Ovary (tissue), 9 donors: ENCODE measurements around the gene NIPSNAP2. TPM values are rescaled to one million over a fixed set of nuclear protein-coding genes. Genes with fewer than 3 reads are reported as not detected.

Experiments used
- DNase-seq, 5 donors: peaks; one replicate each; pipeline ENCODE4 v3.0.0-alpha.2; 2019 to 2020
- H3K27ac ChIP-seq, 2 donors: fragments of 200-600 bp; one replicate each; pipeline versions ENCODE4 v1.5.1 to v1.8.0; 2019 to 2022
- H3K27me3 ChIP-seq: fragments of 200-600 bp; one replicate; pipeline ENCODE4 v1.8.0; 2022
- H3K36me3 ChIP-seq: fragments of 200-600 bp; sonication (generic); one replicate; pipeline ENCODE4 v1.5.1; 2019
- H3K4me1 ChIP-seq: one replicate; pipeline ENCODE4 v1.8.1; 2013; ENCODE audit warnings: mild to moderate bottlenecking, moderate library complexity; ENCODE audit not compliant: insufficient read depth
- H3K4me3 ChIP-seq: fragments of 200-600 bp; sonication (generic); one replicate; pipeline ENCODE4 v1.5.1; 2017
- H3K9me3 ChIP-seq, 2 donors: fragments of 200-600 bp in 1 of 2; sonication (generic) in 1 of 2; one replicate each; pipeline versions ENCODE4 v1.5.1 to v1.8.1; 2013 to 2019; ENCODE audit warnings: mild to moderate bottlenecking in 1 of 2, moderate library complexity in 1 of 2
- EP300 ChIP-seq: sonication (generic); formaldehyde crosslinking; IDR thresholded peaks from one replicate; pipeline ENCODE4 v1.6.1; 2017; ENCODE audit warnings: antibody characterized with exemption
- POLR2A ChIP-seq: fragments of 450-650 bp; IDR thresholded peaks from one replicate; pipeline ENCODE4 v1.6.1; 2017; ENCODE audit warnings: antibody characterized with exemption, mild to moderate bottlenecking, moderate library complexity
- WGBS, 3 donors: extraction: QIAGEN DNeasy Blood & Tissue Kit in 1 of 3; methylation state at CpG; one replicate each; pipeline versions ENCODE4 v1.1.5 to v1.1.7; 2013 to 2017; 5-methylcytosine and 5-hydroxymethylcytosine counted together
- intact Hi-C, 4 donors: fragments of 100-400 bp; cut with DNase I; formaldehyde crosslinking; loops; one replicate each; pipeline versions ENCODE4 v1.11.0 to v1.15.1; 2022 to 2023
- polyA plus RNA-seq, 2 donors: library from polyadenylated mRNA; stranded (reverse); fragments of 200-250 nt in 1 of 2; fragments of 350-450 nt in 1 of 2; fragmentation: Illumina TruSeq in 1 of 2; extraction: RNeasy Lipid Tissue Mini Kit (QIAGEN cat#74804) in 1 of 2; gene quantifications; one replicate each; pipeline ENCODE4 v1.2.3, GENCODE V29; 2013 to 2014
- total RNA-seq, 7 donors: library from RNA; depleted of rRNA in 2 of 7; stranded (reverse); fragments of >200 nt in 2 of 7; fragmentation: NEBNext Ultra II Directional in 3 of 7; extraction: Animal tissue kit (Norgen Biotek cat#: 25700) in 3 of 7; gene quantifications; one replicate each; pipeline versions ENCODE4 v1.1.0 to v1.2.4, GENCODE V29; 2016 to 2023
- TF ChIP-seq, protein P1 (sequence below), 3 donors: fragments of 450-650 bp in 2 of 3; fragments of 200-600 bp in 1 of 3; IDR thresholded peaks; one replicate each; pipeline versions ENCODE4 v1.5.1 to v1.8.0; 2016 to 2022; ENCODE audit warnings: antibody characterized with exemption in 3 of 3, mild to moderate bottlenecking in 1 of 3
- donor health status: DM: no; HTN: no; CAD: no; lungs with moderate emphysema.
- donor health status: DM: no; HTN: no; CAD: no.
- donor health status: Bipolar disorder and iron deficiency.
- donor health status: DM: yes; HTN: yes; CAD: no.
- donor health status: DM: no; HTN: no; CAD: no.
- donor health status: DM: yes; HTN: yes; CAD: no.

Gene NIPSNAP2
- total and polyA plus RNA-seq, 9 donors, result 41.0 to 78.5 (median 56.9) TPM

GRCh38 chr7:56019501-56019900 is 55.1 kb downstream of the NIPSNAP2 start:
- H3K4me1 ChIP-seq, result no peaks in the 10 kb centered on the region
- no peak for TF ChIP-seq EP300
- TF ChIP-seq, protein P1, sequence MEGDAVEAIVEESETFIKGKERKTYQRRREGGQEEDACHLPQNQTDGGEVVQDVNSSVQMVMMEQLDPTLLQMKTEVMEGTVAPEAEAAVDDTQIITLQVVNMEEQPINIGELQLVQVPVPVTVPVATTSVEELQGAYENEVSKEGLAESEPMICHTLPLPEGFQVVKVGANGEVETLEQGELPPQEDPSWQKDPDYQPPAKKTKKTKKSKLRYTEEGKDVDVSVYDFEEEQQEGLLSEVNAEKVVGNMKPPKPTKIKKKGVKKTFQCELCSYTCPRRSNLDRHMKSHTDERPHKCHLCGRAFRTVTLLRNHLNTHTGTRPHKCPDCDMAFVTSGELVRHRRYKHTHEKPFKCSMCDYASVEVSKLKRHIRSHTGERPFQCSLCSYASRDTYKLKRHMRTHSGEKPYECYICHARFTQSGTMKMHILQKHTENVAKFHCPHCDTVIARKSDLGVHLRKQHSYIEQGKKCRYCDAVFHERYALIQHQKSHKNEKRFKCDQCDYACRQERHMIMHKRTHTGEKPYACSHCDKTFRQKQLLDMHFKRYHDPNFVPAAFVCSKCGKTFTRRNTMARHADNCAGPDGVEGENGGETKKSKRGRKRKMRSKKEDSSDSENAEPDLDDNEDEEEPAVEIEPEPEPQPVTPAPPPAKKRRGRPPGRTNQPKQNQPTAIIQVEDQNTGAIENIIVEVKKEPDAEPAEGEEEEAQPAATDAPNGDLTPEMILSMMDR (IDR thresholded peaks at IDR 0.05), result no peak
- no peak for TF ChIP-seq POLR2A
- intact Hi-C loops, result no loop called here
- peak in 1 of 5 donors; percentile 19 for DNase-seq
- H3K9me3 ChIP-seq, result no peaks in the 10 kb centered on the region
- H3K27me3 ChIP-seq, result no peaks in the 10 kb centered on the region
- WGBS, 3 donors, result 72 to 75% (median 74%) methylated on average over 9 of the region's 9 CpGs
- no peak overlapping the region for H3K27ac ChIP-seq
- no peaks in the 10 kb centered on the region for H3K36me3 ChIP-seq
- H3K4me3 ChIP-seq, result no peak overlapping the region

- no peaks in the 10 kb centered on the region for H3K27me3 ChIP-seq
- H3K9me3 ChIP-seq, result no peaks in the 10 kb centered on the region
- no peak overlapping the region for H3K4me3 ChIP-seq
- TF ChIP-seq POLR2A, result no peak
- TF ChIP-seq EP300, result no peak
- TF ChIP-seq, protein P1 (IDR thresholded peaks at IDR 0.05), result no peak
- no peak for DNase-seq
- no peaks in the 10 kb centered on the region for H3K36me3 ChIP-seq
- intact Hi-C loops, result no loop called here
- H3K27ac ChIP-seq, result no peak overlapping the region
- no peaks in the 10 kb centered on the region for H3K4me1 ChIP-seq
Observed at GRCh38 chr7:56023500-56023899, 59.1 kb downstream of the NIPSNAP2 start.

DNA sequence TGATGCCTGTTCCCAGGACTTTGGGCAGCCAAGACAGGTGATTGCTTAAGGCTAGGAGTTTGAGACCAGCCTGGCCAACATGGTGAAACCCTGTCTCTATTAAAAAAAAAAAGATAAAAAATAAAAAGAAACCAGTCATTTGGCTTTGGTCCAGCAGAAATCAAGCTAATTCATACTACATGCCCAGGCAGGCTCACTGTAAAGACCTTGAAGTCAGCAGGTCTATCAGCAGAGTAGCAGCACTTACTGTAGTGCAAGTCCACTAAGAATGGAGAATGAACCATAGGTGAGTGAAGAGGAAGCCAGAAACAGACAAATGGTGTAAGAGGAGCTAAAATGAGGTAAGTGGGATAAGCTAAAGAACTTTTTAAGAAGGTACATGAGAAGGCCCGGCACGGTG is 62.2 kb downstream of the NIPSNAP2 start:
- no peak overlapping the region for H3K27ac ChIP-seq
- H3K36me3 ChIP-seq, result no peaks in the 10 kb centered on the region
- 23 to 89% (median 78%) methylated on average over 2 of the region's 2 CpGs for WGBS, 3 donors
- TF ChIP-seq, protein P1 (IDR thresholded peaks at IDR 0.05), result no peak
- TF ChIP-seq POLR2A, result no peak
- no peak for TF ChIP-seq EP300
- no peaks in the 10 kb centered on the region for H3K9me3 ChIP-seq
- no peaks in the 10 kb centered on the region for H3K27me3 ChIP-seq
- intact Hi-C loops, result no loop called here
- H3K4me1 ChIP-seq, result no peaks in the 10 kb centered on the region
- H3K4me3 ChIP-seq, result no peak overlapping the region
- DNase-seq, result no peak

DNA sequence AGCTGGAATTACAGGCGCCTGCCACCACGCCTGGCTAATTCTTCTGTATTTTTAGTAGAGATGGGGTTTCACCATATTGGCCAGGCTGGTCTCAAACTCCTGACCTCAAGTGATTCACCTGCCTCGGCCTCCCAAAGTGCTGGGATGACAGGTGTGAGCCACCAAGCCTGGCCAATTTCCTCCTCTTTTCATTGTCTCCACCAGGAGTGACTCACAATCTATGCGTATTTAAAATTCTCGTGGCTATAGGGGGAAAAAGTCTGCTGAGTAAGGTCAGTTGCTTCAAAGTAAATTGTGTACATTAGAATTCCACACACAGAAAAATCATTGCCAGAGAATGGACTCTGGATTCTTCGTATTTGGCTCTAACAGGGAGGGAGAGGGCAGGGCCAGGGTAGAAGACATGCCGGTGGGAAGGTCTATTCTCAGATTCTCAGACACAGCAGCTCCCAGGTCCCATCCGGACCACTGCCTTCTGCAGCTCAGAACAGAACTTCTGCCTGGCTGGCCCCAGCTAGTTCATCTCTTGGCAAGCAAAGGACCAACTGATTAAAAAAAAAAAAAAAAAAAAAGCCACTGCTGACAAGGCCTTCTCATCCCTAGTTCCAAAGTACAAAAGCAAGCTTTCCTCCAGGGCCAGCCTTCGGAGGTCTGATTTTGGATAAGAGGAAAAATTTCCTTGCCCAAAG is 64.7 kb downstream of the NIPSNAP2 start:
- intact Hi-C loops, result no loop called here
- Histone ChIP-seq H3K27ac (no peak overlapping the region), H3K27me3 (no peaks in the 10 kb centered on the region), H3K9me3 (no peaks in the 10 kb centered on the region), H3K4me3 (no peak overlapping the region), H3K36me3 (no peaks in the 10 kb centered on the region), H3K4me1 (no peaks in the 10 kb centered on the region)
- DNase-seq, result no peak
- WGBS, 3 donors, result 91 to 93% (median 91%) methylated on average over 9 of the region's 9 CpGs
- TF ChIP-seq, protein P1 (IDR thresholded peaks at IDR 0.05), result no peak
- TF ChIP-seq POLR2A, result no peak
- no peak for TF ChIP-seq EP300
